ENCODE measurements around the gene SLC8B1.

Gene SLC8B1

GRCh38 chr12:113328368-113328889 is 6.5 kb downstream of the SLC8B1 start:
- H3K14ac ChIP-seq (ENCODE audit: low read length in 2 of 2), result no peak overlapping the region
- no peaks in the 10 kb centered on the region for H3K9me3 ChIP-seq (ENCODE audit: control insufficient read depth, low read length)
- no peak overlapping the region for H2AFZ ChIP-seq (ENCODE audit: low read depth, low read length)
- no peaks in the 10 kb centered on the region for H3K27me3 ChIP-seq (ENCODE audit: control insufficient read depth in 1 of 2, insufficient read depth in 1 of 2, low read length in 2 of 2)
- no peak overlapping the region for H3K4me3 ChIP-seq (ENCODE audit: insufficient read depth in 1 of 2, low read depth in 1 of 2, low read length in 2 of 2)
- H3K18ac ChIP-seq (ENCODE audit: low read depth in 1 of 2, low read length in 2 of 2), result no peak overlapping the region
- H2AK5ac ChIP-seq (ENCODE audit: low read length, severe bottlenecking), result no peak overlapping the region
- H3K4me1 ChIP-seq (ENCODE audit: control insufficient read depth, insufficient read depth, low read depth, low read length), result peaks cover 7% of the 10 kb centered on the region
- no peak overlapping the region for H2BK12ac ChIP-seq (ENCODE audit: low read length in 2 of 2)
- no peak overlapping the region for H3K4ac ChIP-seq (ENCODE audit: low read depth in 1 of 2, low read length in 2 of 2)
- H2BK120ac ChIP-seq (ENCODE audit: low read depth, low read length), result no peak overlapping the region
- no peak overlapping the region for H3K23ac ChIP-seq (ENCODE audit: low read length in 2 of 2)
- no peak overlapping the region for H2BK15ac ChIP-seq (ENCODE audit: low read depth, poor library complexity, severe bottlenecking)
- H4K91ac ChIP-seq (ENCODE audit: low read length), result no peak overlapping the region
- no peak overlapping the region for H3K4me2 ChIP-seq (ENCODE audit: low read length, poor library complexity, severe bottlenecking)
- no peak overlapping the region for H4K8ac ChIP-seq (ENCODE audit: low read length)
- H3K36me3 ChIP-seq (ENCODE audit: control insufficient read depth in 1 of 2, insufficient read depth in 2 of 2, low read depth in 1 of 2, low read length in 2 of 2), result peaks cover 10 to 25% of the 10 kb centered on the region in 2 experiments
- H2BK5ac ChIP-seq (ENCODE audit: low read depth, low read length, poor library complexity, severe bottlenecking), result no peak overlapping the region
- WGBS, result 87% methylated on average over 3 of the region's 5 CpGs
- H3K9ac ChIP-seq (ENCODE audit: low read length), result no peak overlapping the region
- peaks cover 9% of the 10 kb centered on the region for H3K79me1 ChIP-seq (replicated peaks; ENCODE audit: low read length, poor library complexity, severe bottlenecking)
- H3K27ac ChIP-seq (ENCODE audit: low read length, poor library complexity, severe bottlenecking), result no peak overlapping the region
- no peak for DNase-seq

DNA sequence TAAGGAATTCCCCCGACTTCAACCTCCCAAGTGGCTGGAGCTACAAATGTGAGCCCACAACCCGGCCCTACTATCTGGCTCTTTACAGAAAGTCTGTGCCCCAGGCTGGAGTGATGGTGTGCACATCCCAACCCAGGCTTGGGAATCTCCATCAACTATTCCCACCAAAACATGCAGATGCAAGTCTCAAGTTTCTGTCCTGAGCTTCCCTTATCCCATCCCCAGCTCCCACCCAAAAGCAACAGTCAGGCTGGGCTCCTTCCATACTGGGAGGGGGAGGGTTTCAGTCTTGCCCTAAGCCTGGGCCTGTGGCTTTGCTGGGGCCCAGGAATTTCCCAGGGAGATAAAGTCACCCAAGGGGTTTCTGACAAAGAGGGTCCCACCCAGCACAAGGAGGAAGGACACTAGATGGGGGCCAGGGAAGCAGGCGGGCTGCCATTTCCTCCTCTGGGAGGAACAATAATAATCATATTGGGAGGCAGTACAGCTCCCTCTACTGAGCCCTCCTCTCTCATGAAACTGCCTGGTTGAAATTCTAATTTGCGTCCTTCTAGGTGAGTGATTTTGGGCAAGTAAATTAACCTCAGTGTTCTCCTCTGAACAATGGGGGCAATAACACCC is 8.0 kb downstream of the SLC8B1 start:
- no peak overlapping the region for H4K8ac ChIP-seq (ENCODE audit: low read length)
- H3K4me1 ChIP-seq (ENCODE audit: control insufficient read depth, insufficient read depth, low read depth, low read length), result peaks cover 5% of the 10 kb centered on the region
- H3K36me3 ChIP-seq (ENCODE audit: control insufficient read depth in 1 of 2, insufficient read depth in 2 of 2, low read depth in 1 of 2, low read length in 2 of 2), result peaks cover 8 to 21% of the 10 kb centered on the region in 2 experiments
- no peak overlapping the region for H2BK120ac ChIP-seq (ENCODE audit: low read depth, low read length)
- DNase-seq, result peak; percentile 15
- no peak overlapping the region for H3K23ac ChIP-seq (ENCODE audit: low read length in 2 of 2)
- WGBS, result 96% methylated on average over 3 of the region's 4 CpGs
- H2BK15ac ChIP-seq (ENCODE audit: low read depth, poor library complexity, severe bottlenecking), result no peak overlapping the region
- H2AK5ac ChIP-seq (ENCODE audit: low read length, severe bottlenecking), result peak overlapping the region; percentile 31
- H4K91ac ChIP-seq (ENCODE audit: low read length), result no peak overlapping the region
- H3K9ac ChIP-seq (ENCODE audit: low read length), result peak overlapping the region; percentile 69
- no peak overlapping the region for H2BK12ac ChIP-seq (ENCODE audit: low read length in 2 of 2)
- no peak overlapping the region for H3K27ac ChIP-seq (ENCODE audit: low read length, poor library complexity, severe bottlenecking)
- no peak overlapping the region for H3K4me2 ChIP-seq (ENCODE audit: low read length, poor library complexity, severe bottlenecking)
- H3K9me3 ChIP-seq (ENCODE audit: control insufficient read depth, low read length), result no peaks in the 10 kb centered on the region
- H3K14ac ChIP-seq (ENCODE audit: low read length in 2 of 2), result no peak overlapping the region
- H3K4me3 ChIP-seq (ENCODE audit: insufficient read depth in 1 of 2, low read depth in 1 of 2, low read length in 2 of 2), result no peak overlapping the region
- no peak overlapping the region for H2AFZ ChIP-seq (ENCODE audit: low read depth, low read length)
- no peak overlapping the region for H3K18ac ChIP-seq (ENCODE audit: low read depth in 1 of 2, low read length in 2 of 2)
- peaks cover 5% of the 10 kb centered on the region for H3K79me1 ChIP-seq (replicated peaks; ENCODE audit: low read length, poor library complexity, severe bottlenecking)
- H3K4ac ChIP-seq (ENCODE audit: low read depth in 1 of 2, low read length in 2 of 2), result no peak overlapping the region
- no peaks in the 10 kb centered on the region for H3K27me3 ChIP-seq (ENCODE audit: control insufficient read depth in 1 of 2, insufficient read depth in 1 of 2, low read length in 2 of 2)
- no peak overlapping the region for H2BK5ac ChIP-seq (ENCODE audit: low read depth, low read length, poor library complexity, severe bottlenecking)

GRCh38 chr12:113325916-113326315 is 9.0 kb downstream of the SLC8B1 start:
- DNase-seq, result peak; percentile 24
- Histone ChIP-seq H2AK5ac (ENCODE audit: low read length, severe bottlenecking) (no peak overlapping the region), H3K4me1 (ENCODE audit: control insufficient read depth, insufficient read depth, low read depth, low read length) (peaks cover 5% of the 10 kb centered on the region), H3K79me1 (replicated peaks; ENCODE audit: low read length, poor library complexity, severe bottlenecking) (peaks cover 6% of the 10 kb centered on the region), H3K4me2 (ENCODE audit: low read length, poor library complexity, severe bottlenecking) (no peak overlapping the region), H4K91ac (ENCODE audit: low read length) (no peak overlapping the region), H3K4me3 (ENCODE audit: insufficient read depth in 1 of 2, low read depth in 1 of 2, low read length in 2 of 2) (no peak overlapping the region), H2BK15ac (ENCODE audit: low read depth, poor library complexity, severe bottlenecking) (no peak overlapping the region), H3K9me3 (ENCODE audit: control insufficient read depth, low read length) (no peaks in the 10 kb centered on the region), H2AFZ (ENCODE audit: low read depth, low read length) (no peak overlapping the region), H2BK5ac (ENCODE audit: low read depth, low read length, poor library complexity, severe bottlenecking) (no peak overlapping the region), H3K9ac (ENCODE audit: low read length) (peak overlapping the region; percentile 69), H3K23ac (ENCODE audit: low read length in 2 of 2) (no peak overlapping the region), H2BK12ac (ENCODE audit: low read length in 2 of 2) (no peak overlapping the region), H4K8ac (ENCODE audit: low read length) (no peak overlapping the region), H3K27ac (ENCODE audit: low read length, poor library complexity, severe bottlenecking) (no peak overlapping the region), H3K27me3 (ENCODE audit: control insufficient read depth in 1 of 2, insufficient read depth in 1 of 2, low read length in 2 of 2) (no peaks in the 10 kb centered on the region), H3K14ac (ENCODE audit: low read length in 2 of 2) (no peak overlapping the region), H2BK120ac (ENCODE audit: low read depth, low read length) (no peak overlapping the region), H3K36me3 (ENCODE audit: control insufficient read depth in 1 of 2, insufficient read depth in 2 of 2, low read depth in 1 of 2, low read length in 2 of 2) (peaks cover 8 to 15% of the 10 kb centered on the region in 2 experiments), H3K4ac (ENCODE audit: low read depth in 1 of 2, low read length in 2 of 2) (no peak overlapping the region), H3K18ac (ENCODE audit: low read depth in 1 of 2, low read length in 2 of 2) (peak overlapping the region in 1 of 2 experiments; percentile 76)
- 73% methylated on average over 2 of the region's 3 CpGs for WGBS

- no peak overlapping the region for H2BK120ac ChIP-seq (ENCODE audit: low read depth, low read length)
- H3K9ac ChIP-seq (ENCODE audit: low read length), result peak overlapping the region; percentile 61
- WGBS, result no CpG with 5 or more reads among the region's 2 CpGs
- H3K4me2 ChIP-seq (ENCODE audit: low read length, poor library complexity, severe bottlenecking), result no peak overlapping the region
- no peak overlapping the region for H3K4me3 ChIP-seq (ENCODE audit: insufficient read depth in 1 of 2, low read depth in 1 of 2, low read length in 2 of 2)
- no peak overlapping the region for H2AK5ac ChIP-seq (ENCODE audit: low read length, severe bottlenecking)
- peaks cover 4% of the 10 kb centered on the region for H3K79me1 ChIP-seq (replicated peaks; ENCODE audit: low read length, poor library complexity, severe bottlenecking)
- H2BK15ac ChIP-seq (ENCODE audit: low read depth, poor library complexity, severe bottlenecking), result no peak overlapping the region
- H3K9me3 ChIP-seq (ENCODE audit: control insufficient read depth, low read length), result no peaks in the 10 kb centered on the region
- no peak overlapping the region for H2BK12ac ChIP-seq (ENCODE audit: low read length in 2 of 2)
- no peak overlapping the region for H2BK5ac ChIP-seq (ENCODE audit: low read depth, low read length, poor library complexity, severe bottlenecking)
- H2AFZ ChIP-seq (ENCODE audit: low read depth, low read length), result no peak overlapping the region
- H3K36me3 ChIP-seq (ENCODE audit: control insufficient read depth in 1 of 2, insufficient read depth in 2 of 2, low read depth in 1 of 2, low read length in 2 of 2), result peaks cover 23 to 39% of the 10 kb centered on the region in 2 experiments
- no peak overlapping the region for H3K23ac ChIP-seq (ENCODE audit: low read length in 2 of 2)
- no peaks in the 10 kb centered on the region for H3K27me3 ChIP-seq (ENCODE audit: control insufficient read depth in 1 of 2, insufficient read depth in 1 of 2, low read length in 2 of 2)
- no peaks in the 10 kb centered on the region for H3K4me1 ChIP-seq (ENCODE audit: control insufficient read depth, insufficient read depth, low read depth, low read length)
- no peak overlapping the region for H3K4ac ChIP-seq (ENCODE audit: low read depth in 1 of 2, low read length in 2 of 2)
- H4K91ac ChIP-seq (ENCODE audit: low read length), result no peak overlapping the region
- peak overlapping the region in 1 of 2 experiments; percentile 24 for H3K18ac ChIP-seq (ENCODE audit: low read depth in 1 of 2, low read length in 2 of 2)
- peak; percentile 81 for DNase-seq
- H3K27ac ChIP-seq (ENCODE audit: low read length, poor library complexity, severe bottlenecking), result no peak overlapping the region
- H3K14ac ChIP-seq (ENCODE audit: low read length in 2 of 2), result no peak overlapping the region
- H4K8ac ChIP-seq (ENCODE audit: low read length), result no peak overlapping the region
These were observed 12.6 kb downstream of the SLC8B1 start for GRCh38 chr12:113322343-113322742.

All from mesenchymal stem cell (in vitro differentiated cells and primary cell).